Left forelimb (tissue), 1 donor: ENCODE measurements around the gene BLNK.

ENCODE experiments used
- DNase-seq: peaks from one replicate; pipeline ENCODE4 v3.0.0-alpha.2; 2018; ENCODE audit warnings: low spot score

The BLNK gene

GRCh38 chr10:96261930-96262329, 9.4 kb downstream of the BLNK start:
- no peak for DNase-seq

- no peak for DNase-seq
Measured at GRCh38 chr10:96261132-96261531, 10.2 kb downstream of the BLNK start.

DNA sequence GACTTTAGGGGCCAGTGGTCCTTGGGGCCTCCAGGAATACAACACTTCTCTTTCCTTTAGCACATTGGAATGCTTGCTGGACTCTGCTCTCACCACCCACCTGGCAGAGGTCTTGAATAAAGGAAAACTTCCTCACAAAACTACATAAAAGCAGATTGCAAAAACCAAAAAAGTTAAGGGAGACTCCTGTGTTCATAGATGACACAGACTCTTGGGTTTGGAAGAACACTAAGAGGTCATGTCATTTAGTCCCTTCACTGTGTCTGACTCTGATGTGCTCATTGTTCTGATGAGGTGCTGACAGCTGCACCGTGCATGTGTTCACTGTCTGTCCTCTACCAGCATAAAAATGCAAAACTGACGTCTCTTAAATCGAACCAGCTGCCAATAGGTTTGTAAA, 11.4 kb downstream of the BLNK start:
- no peak for DNase-seq

GRCh38 chr10:96259150-96259549, 12.2 kb downstream of the BLNK start:
- no peak for DNase-seq

DNA sequence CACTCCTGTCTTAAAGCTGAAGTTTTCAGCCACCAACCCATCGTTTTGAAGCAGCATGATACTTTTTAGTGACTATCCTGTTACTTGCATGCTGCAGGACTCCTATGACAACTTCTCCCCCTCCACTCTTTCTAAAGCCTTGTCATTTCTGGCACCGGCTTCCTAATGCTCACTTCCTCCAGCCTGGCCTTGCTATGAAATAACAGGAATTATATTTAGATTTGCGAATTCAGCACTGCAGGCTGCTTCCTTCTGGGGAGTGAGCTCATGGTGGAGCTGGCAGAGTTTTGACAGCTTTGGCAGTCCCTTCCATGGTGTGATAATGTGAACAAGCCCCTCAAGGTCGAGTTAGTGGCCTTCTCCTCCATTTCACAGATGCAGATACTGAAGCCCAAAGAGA, 13.4 kb downstream of the BLNK start:
- no peak for DNase-seq

GRCh38 chr10:96255549-96256333, 15.6 kb downstream of the BLNK start:
- no peak for DNase-seq

DNA sequence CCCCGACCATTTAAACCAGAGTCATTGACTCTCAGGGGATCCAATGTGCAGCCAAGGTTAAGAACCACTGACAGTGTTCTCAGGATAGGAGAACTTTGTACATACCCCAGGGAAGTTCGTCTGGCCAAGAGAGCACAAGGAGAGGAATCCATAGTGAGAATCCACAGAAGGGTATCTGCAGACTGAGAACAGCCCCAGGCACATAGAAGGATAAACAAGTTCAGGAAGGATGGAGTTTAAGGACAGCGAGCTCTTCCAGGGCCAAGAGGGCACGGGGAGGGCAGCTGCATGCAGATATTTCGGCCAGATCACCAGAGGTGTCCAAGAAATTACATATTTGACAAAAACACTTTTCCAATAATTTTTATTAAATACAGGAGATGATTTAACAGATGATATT, 16.4 kb downstream of the BLNK start:
- DNase-seq: no peak

DNA sequence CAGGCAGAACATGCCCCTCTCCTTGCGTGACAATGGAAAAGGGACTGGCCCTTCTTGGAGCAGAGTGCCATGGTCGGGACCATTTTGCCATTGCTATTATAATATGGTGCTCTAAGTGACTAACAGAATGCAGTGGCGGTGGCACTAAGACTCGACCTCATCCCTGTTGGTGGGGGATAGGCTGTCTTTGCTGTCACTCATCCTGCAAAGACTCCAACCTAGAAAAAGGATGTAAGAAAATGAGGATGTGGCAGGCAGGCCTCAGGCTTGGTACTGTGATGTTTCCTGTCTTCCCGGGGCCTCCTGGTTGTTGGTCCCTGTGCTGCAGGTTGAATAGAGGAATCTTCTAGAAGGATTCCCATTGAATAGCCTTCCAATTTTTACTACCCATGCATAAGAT, 18.6 kb downstream of the BLNK start:
- no peak for DNase-seq

DNA sequence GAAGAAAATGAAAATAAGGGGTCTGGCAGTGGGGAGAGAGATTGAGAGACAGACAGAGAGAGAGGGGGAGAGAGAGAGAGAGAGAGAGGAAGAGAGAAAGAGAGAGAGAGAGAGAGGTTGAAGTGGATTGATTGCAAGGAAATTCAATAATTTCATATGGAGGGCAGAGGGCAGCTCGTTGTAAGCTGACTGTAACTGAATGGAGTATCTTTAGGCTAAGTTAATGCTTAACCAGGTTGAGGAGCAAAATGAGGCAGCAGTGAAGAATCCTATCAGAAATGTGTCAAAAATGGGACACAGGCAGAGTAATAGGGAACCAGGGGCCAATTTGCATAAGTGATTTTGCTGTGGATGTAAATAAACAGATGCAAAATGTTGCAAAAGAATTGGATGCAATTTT, 21.0 kb downstream of the BLNK start:
- DNase-seq: no peak

DNA sequence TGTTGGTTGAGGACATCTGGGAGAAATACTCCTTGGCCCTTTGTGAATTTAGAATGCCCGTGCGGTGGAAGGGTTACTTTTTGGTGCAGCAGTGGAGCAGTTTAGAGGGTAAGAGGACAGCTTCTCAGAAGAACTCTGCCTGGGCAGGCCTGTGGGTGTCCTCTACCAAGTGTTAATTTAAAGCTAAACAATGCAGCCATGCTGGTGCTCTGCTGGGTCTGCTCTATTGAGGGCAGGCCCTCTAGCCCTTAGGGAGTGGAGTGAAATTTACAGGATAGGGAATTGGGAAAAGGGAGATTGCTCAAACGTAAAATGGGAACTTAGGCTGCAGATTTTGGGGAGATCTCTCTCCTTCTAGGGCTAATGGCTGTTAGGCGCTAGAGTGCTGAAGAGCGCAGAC, 22.1 kb downstream of the BLNK start:
- DNase-seq: no peak

- no peak for DNase-seq
Measured at GRCh38 chr10:96244354-96244753, 27.0 kb downstream of the BLNK start.

- DNase-seq: no peak
Measured at GRCh38 chr10:96243296-96243695, 28.1 kb downstream of the BLNK start.

DNA sequence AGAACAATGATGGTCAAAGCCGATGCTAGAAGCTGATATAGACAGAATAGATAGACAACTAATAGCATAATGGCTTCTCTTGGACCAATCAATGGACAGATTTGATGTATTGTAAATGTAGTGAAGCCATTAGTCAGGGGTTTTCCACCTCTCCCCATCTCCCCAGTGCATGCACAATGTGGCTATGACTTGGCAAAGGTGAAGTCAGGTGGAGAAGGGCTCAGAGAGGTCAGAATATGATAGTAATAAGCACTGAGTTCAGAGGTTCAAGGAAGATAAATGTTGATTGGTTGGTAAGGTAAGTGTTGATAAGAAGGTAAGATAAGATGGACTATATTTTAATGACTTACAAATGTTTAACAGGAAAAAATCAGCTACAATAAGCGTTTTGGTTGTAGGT, 28.5 kb downstream of the BLNK start:
- no peak for DNase-seq

- no peak for DNase-seq
Measured at GRCh38 chr10:96238646-96239623, 32.4 kb downstream of the BLNK start.

GRCh38 chr10:96236876-96237275, 34.5 kb downstream of the BLNK start:
- DNase-seq: no peak

GRCh38 chr10:96236090-96236478, 35.3 kb downstream of the BLNK start:
- no peak for DNase-seq

GRCh38 chr10:96235326-96236089, 35.9 kb downstream of the BLNK start:
- no peak for DNase-seq

GRCh38 chr10:96233959-96234358, 37.4 kb downstream of the BLNK start:
- DNase-seq: no peak

DNA sequence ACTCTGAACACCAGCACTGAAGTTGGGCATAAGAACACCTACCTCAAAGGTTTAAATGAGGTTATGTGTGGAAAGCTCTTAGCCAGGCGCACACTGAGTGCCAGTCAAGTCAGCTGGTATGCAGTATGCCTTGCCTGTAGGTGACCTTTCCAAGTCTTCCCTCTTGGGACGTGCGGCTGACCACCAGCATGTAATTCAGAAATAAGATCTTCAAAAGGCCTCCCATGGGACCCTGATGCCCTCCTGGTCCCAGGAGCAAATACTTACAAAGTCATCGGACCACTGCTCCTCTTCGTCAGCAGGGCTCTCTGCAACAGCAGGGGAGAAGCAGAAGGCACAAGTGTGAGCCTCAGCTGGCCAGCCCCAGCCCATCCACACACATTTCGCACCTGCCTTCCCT, 40.8 kb downstream of the BLNK start:
- DNase-seq: no peak

DNA sequence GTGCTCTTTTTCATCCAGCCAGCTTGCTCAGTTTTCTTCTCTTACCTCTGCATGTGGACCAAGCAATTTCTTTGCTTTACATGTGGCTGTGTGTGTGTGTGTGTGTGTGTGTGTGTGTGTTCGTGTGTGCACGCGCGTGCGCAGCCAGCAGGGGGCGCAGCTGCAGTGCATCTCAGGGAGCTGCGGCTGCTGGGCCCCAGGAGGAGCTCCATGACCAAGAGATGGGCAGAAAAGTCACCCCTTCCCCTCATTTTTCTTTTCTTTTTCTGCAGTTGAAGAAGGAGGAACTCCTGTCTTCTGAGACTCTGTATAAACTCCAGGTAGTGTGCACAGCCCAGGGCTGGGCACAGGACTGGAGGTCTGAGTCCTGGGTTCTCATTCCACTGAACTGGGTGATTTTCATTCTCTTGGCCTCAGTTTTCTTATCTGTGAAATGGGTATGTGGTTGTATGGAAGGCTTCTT, 41.8 kb downstream of the BLNK start:
- DNase-seq: no peak

GRCh38 chr10:96228408-96228994, 42.9 kb downstream of the BLNK start:
- no peak for DNase-seq

DNA sequence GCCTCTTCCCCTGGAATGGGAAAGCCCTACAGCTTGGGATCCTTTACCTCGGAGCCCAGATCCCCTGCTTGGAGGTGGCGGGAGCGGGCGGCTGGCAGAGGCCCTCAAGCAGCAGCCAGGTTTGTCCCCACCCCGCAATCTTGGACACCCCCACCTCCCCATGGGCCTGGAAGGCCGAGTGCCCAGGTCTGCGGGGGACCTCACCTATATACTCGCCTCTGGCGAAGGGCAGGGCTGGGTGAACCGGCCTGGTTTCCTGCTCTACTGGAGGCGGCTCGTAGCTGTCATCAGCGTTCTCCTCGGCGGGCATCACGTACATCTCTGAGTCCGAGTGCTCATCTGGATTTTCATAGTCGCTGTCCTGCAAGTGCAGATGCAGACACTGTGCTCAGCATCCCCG, 44.2 kb downstream of the BLNK start:
- DNase-seq: no peak
